ENCODE measurements around the gene TIRAP.
"Not testable (repeated sequence)": the region's sequence is repeated elsewhere in the genome, so short reads cannot be mapped to it uniquely, and the experiment has no call there.

TIRAP gene

GRCh38 chr11:126282736-126283591 is at the start of gene TIRAP:
Gene TIRAP, plus strand, starts transcription at chr11:126283093. Its CDS starts 7,802 bp downstream, at chr11:126290895.
- H3K4me3 ChIP-seq (ENCODE audit: low read depth, low read length), result peak within 1 kb of the TSS; percentile 66
- H3K27me3 ChIP-seq (ENCODE audit: control insufficient read depth, insufficient read depth, low read length), result no peaks in the 10 kb centered on the region
- H3K79me2 ChIP-seq, result no peaks in the 10 kb centered on the region
- H3K9ac ChIP-seq, result peak within 1 kb of the TSS; percentile 89
- H2AFZ ChIP-seq, result peak within 1 kb of the TSS; percentile 98
- no peaks in the 10 kb centered on the region for H3K36me3 ChIP-seq (ENCODE audit: control insufficient read depth, insufficient read depth, low read length)
- peak within 1 kb of the TSS; percentile 92 for H3K4me2 ChIP-seq (ENCODE audit: low read length)
- no peak for TF ChIP-seq CTCF (IDR thresholded peaks at IDR 0.05)
- no peaks in the 10 kb centered on the region for H3K9me3 ChIP-seq (ENCODE audit: control insufficient read depth, low read length)
- H3K4me1 ChIP-seq, result peaks cover 5% of the 10 kb centered on the region
- peak within 1 kb of the TSS; percentile 82 for H3K27ac ChIP-seq

GRCh38 chr11:126233391-126233790 is 49.5 kb upstream of the TIRAP start:
- no peak overlapping the region for H3K4me3 ChIP-seq (ENCODE audit: low read depth, low read length)
- H3K79me2 ChIP-seq, result no peaks in the 10 kb centered on the region
- H3K4me1 ChIP-seq, result no peaks in the 10 kb centered on the region
- H3K9ac ChIP-seq, result no peak overlapping the region
- H3K27ac ChIP-seq, result no peak overlapping the region
- no peaks in the 10 kb centered on the region for H3K9me3 ChIP-seq (ENCODE audit: control insufficient read depth, low read length)
- no peak overlapping the region for H2AFZ ChIP-seq
- no peak for TF ChIP-seq CTCF (IDR thresholded peaks at IDR 0.05)
- no peaks in the 10 kb centered on the region for H3K27me3 ChIP-seq (ENCODE audit: control insufficient read depth, insufficient read depth, low read length)
- no peak overlapping the region for H3K4me2 ChIP-seq (ENCODE audit: low read length)
- H3K36me3 ChIP-seq (ENCODE audit: control insufficient read depth, insufficient read depth, low read length), result no peaks in the 10 kb centered on the region

GRCh38 chr11:126246636-126247035 is 36.3 kb upstream of the TIRAP start:
- H2AFZ ChIP-seq, result no peak overlapping the region
- H3K4me3 ChIP-seq (ENCODE audit: low read depth, low read length), result no peak overlapping the region
- no peaks in the 10 kb centered on the region for H3K27me3 ChIP-seq (ENCODE audit: control insufficient read depth, insufficient read depth, low read length)
- no peaks in the 10 kb centered on the region for H3K9me3 ChIP-seq (ENCODE audit: control insufficient read depth, low read length)
- no peak overlapping the region for H3K9ac ChIP-seq
- no peaks in the 10 kb centered on the region for H3K36me3 ChIP-seq (ENCODE audit: control insufficient read depth, insufficient read depth, low read length)
- H3K4me1 ChIP-seq, result no peaks in the 10 kb centered on the region
- H3K79me2 ChIP-seq, result no peaks in the 10 kb centered on the region
- no peak for TF ChIP-seq CTCF (IDR thresholded peaks at IDR 0.05)
- H3K27ac ChIP-seq, result no peak overlapping the region
- H3K4me2 ChIP-seq (ENCODE audit: low read length), result no peak overlapping the region

GRCh38 chr11:126253265-126253664 is 29.6 kb upstream of the TIRAP start:
- Histone ChIP-seq H2AFZ (no peak overlapping the region), H3K27me3 (ENCODE audit: control insufficient read depth, insufficient read depth, low read length) (no peaks in the 10 kb centered on the region), H3K27ac (no peak overlapping the region), H3K4me2 (ENCODE audit: low read length) (no peak overlapping the region), H3K9me3 (ENCODE audit: control insufficient read depth, low read length) (no peaks in the 10 kb centered on the region), H3K36me3 (ENCODE audit: control insufficient read depth, insufficient read depth, low read length) (no peaks in the 10 kb centered on the region), H3K9ac (no peak overlapping the region), H3K4me3 (ENCODE audit: low read depth, low read length) (no peak overlapping the region), H3K4me1 (no peaks in the 10 kb centered on the region), H3K79me2 (no peaks in the 10 kb centered on the region)
- no peak for TF ChIP-seq CTCF (IDR thresholded peaks at IDR 0.05)

GRCh38 chr11:126254819-126255218 is 28.1 kb upstream of the TIRAP start:
- Histone ChIP-seq H3K4me1 (no peaks in the 10 kb centered on the region), H3K9me3 (ENCODE audit: control insufficient read depth, low read length) (no peaks in the 10 kb centered on the region), H3K27me3 (ENCODE audit: control insufficient read depth, insufficient read depth, low read length) (no peaks in the 10 kb centered on the region), H3K27ac (no peak overlapping the region), H3K4me2 (ENCODE audit: low read length) (no peak overlapping the region), H3K4me3 (ENCODE audit: low read depth, low read length) (no peak overlapping the region), H3K36me3 (ENCODE audit: control insufficient read depth, insufficient read depth, low read length) (no peaks in the 10 kb centered on the region), H2AFZ (no peak overlapping the region), H3K79me2 (no peaks in the 10 kb centered on the region), H3K9ac (no peak overlapping the region)
- no peak for TF ChIP-seq CTCF (IDR thresholded peaks at IDR 0.05)

- not testable (repeated sequence) for H3K9me3 ChIP-seq (ENCODE audit: control insufficient read depth, low read length); H3K4me2 ChIP-seq (ENCODE audit: low read length); H3K4me1 ChIP-seq; H3K27me3 ChIP-seq (ENCODE audit: control insufficient read depth, insufficient read depth, low read length); H3K36me3 ChIP-seq (ENCODE audit: control insufficient read depth, insufficient read depth, low read length); H3K4me3 ChIP-seq (ENCODE audit: low read depth, low read length); H3K9ac ChIP-seq; H3K27ac ChIP-seq; H2AFZ ChIP-seq; H3K79me2 ChIP-seq
Observed at GRCh38 chr11:126255507-126255906, 27.4 kb upstream of the TIRAP start.
